MCF 10A (cell line): ENCODE measurements around the gene HADHB. TPM values are rescaled to one million over a fixed set of nuclear protein-coding genes. Genes with fewer than 3 reads are reported as not detected.

ENCODE experiments used
- BruUV-seq: library from RNA; stranded (reverse); fragments of 400-500 nt; replicated peaks from 2 replicates; lab custom pipeline; 2021; lab: Mats Ljungman, UMichigan
- CTCF ChIA-PET: fragments of 300-600 bp; sonication (Branson Sonifier 250); formaldehyde crosslinking; extraction: SDS; loops from one replicate; lab custom pipeline; 2021; ENCODE audit warnings: antibody characterized with exemption, inconsistent platforms; lab: Yijun Ruan, JAX
- POLR2A ChIA-PET: fragments of 300-600, 350-650 bp; sonication (Branson Sonifier 250); formaldehyde crosslinking; extraction: SDS; loops from one replicate; lab custom pipeline; 2020; ENCODE audit warnings: antibody characterized with exemption, inconsistent platforms; lab: Yijun Ruan, JAX
- DNase-seq: peaks from one replicate; pipeline ENCODE4 v3.0.0-alpha.2; 2018; ENCODE audit not compliant: unreplicated experiment
- H3K27ac Mint-ChIP-seq: one replicate; pipeline ENCODE4 v1.8.0; 2022; ENCODE audit warnings: mild to moderate bottlenecking, low read depth, mixed read lengths; ENCODE audit not compliant: unreplicated experiment
- H3K27me3 Mint-ChIP-seq: one replicate; pipeline ENCODE4 v1.8.0; 2022; ENCODE audit warnings: mixed read lengths; ENCODE audit not compliant: insufficient read depth, unreplicated experiment
- H3K36me3 Mint-ChIP-seq: one replicate; pipeline ENCODE4 v1.8.0; 2022; ENCODE audit warnings: mild to moderate bottlenecking, moderate library complexity, mixed read lengths; ENCODE audit not compliant: insufficient read depth, unreplicated experiment
- H3K4me1 Mint-ChIP-seq: one replicate; pipeline ENCODE4 v1.8.0; 2022; ENCODE audit warnings: mixed read lengths; ENCODE audit not compliant: insufficient read depth, unreplicated experiment
- H3K4me3 Mint-ChIP-seq: one replicate; pipeline ENCODE4 v1.8.0; 2022; ENCODE audit warnings: mild to moderate bottlenecking, moderate library complexity, mixed read lengths; ENCODE audit not compliant: unreplicated experiment
- H3K9me3 Mint-ChIP-seq: one replicate; pipeline ENCODE4 v1.8.0; 2022; ENCODE audit warnings: mixed read lengths; ENCODE audit not compliant: unreplicated experiment
- CTCF ChIP-seq: fragments of 200-600 bp; IDR thresholded peaks from one replicate; pipeline ENCODE4 v1.8.0; 2022; ENCODE audit warnings: antibody characterized with exemption, mild to moderate bottlenecking; ENCODE audit not compliant: unreplicated experiment
- intact Hi-C: fragments of 100-400 bp; cut with micrococcal nuclease; formaldehyde crosslinking; loops from 2 replicates; pipeline ENCODE4 v1.14.1; 2022
- total RNA-seq: library from RNA; stranded (reverse); gene quantifications from 2 replicates; pipeline ENCODE4 v1.2.3, GENCODE V29; 2022

Gene HADHB
- total RNA-seq, 1 experiment from 2014 or later, result 143 TPM

GRCh38 chr2:26223018-26223417, 21.7 kb upstream of the HADHB start:
- no peak for TF ChIP-seq CTCF

GRCh38 chr2:26224095-26224494, 20.6 kb upstream of the HADHB start:
- CTCF ChIA-PET, result no interaction called here
- BruUV-seq, result no TSS peak

More at GRCh38 chr2:26223018-26223417, 21.7 kb upstream of the HADHB start:
- intact Hi-C loops, result no loop called here
- no peak overlapping the region for H3K4me3 Mint-ChIP-seq
- BruUV-seq, result no TSS peak
- no peak overlapping the region for H3K27ac Mint-ChIP-seq
- no peaks in the 10 kb centered on the region for H3K9me3 Mint-ChIP-seq
- H3K27me3 Mint-ChIP-seq, result no peaks in the 10 kb centered on the region
- ChIA-PET CTCF (no interaction called here), POLR2A (interaction anchor here (0.6 to 0.8 kb wide), 2 partner anchors 21 to 165 kb away, joined by 3 to 6 read pairs; no protein-coding TSS in a partner anchor)
- H3K4me1 Mint-ChIP-seq, result no peaks in the 10 kb centered on the region
- no peak for DNase-seq
- H3K36me3 Mint-ChIP-seq, result peaks cover 63% of the 10 kb centered on the region

GRCh38 chr2:26229595-26229994, 15.1 kb upstream of the HADHB start:
- no peak for DNase-seq
- no TSS peak for BruUV-seq
- Mint-ChIP-seq H3K36me3 (peaks cover 85% of the 10 kb centered on the region), H3K27me3 (no peaks in the 10 kb centered on the region), H3K4me1 (no peaks in the 10 kb centered on the region), H3K4me3 (no peak overlapping the region), H3K27ac (no peak overlapping the region), H3K9me3 (no peaks in the 10 kb centered on the region)
- TF ChIP-seq CTCF, result no peak
- POLR2A ChIA-PET, result interaction anchor here (1.8 kb wide), 1 partner anchor 13 kb away, joined by 5 read pairs; no protein-coding TSS in a partner anchor
- intact Hi-C loops, result no loop called here
- CTCF ChIA-PET, result interaction anchor here (0.9 to 1.6 kb wide), 2 partner anchors 14 to 101 kb away, joined by 3 to 7 read pairs; no protein-coding TSS in a partner anchor

More at GRCh38 chr2:26224095-26224494, 20.6 kb upstream of the HADHB start:
- no peak for TF ChIP-seq CTCF
- POLR2A ChIA-PET, result no interaction called here
- Mint-ChIP-seq H3K36me3 (peaks cover 66% of the 10 kb centered on the region), H3K4me1 (no peaks in the 10 kb centered on the region), H3K9me3 (no peaks in the 10 kb centered on the region), H3K4me3 (no peak overlapping the region), H3K27ac (no peak overlapping the region), H3K27me3 (no peaks in the 10 kb centered on the region)
- intact Hi-C loops, result no loop called here
- no peak for DNase-seq

GRCh38 chr2:26230806-26231205, 13.9 kb upstream of the HADHB start:
- no peak for TF ChIP-seq CTCF
- intact Hi-C loops, result no loop called here
- Mint-ChIP-seq H3K27me3 (no peaks in the 10 kb centered on the region), H3K4me1 (no peaks in the 10 kb centered on the region), H3K9me3 (no peaks in the 10 kb centered on the region), H3K36me3 (peaks cover 91% of the 10 kb centered on the region), H3K4me3 (no peak overlapping the region), H3K27ac (no peak overlapping the region)
- no peak for DNase-seq
- CTCF ChIA-PET, result interaction anchor here (0.5 to 1.1 kb wide), 5 partner anchors 13 to 347 kb away, joined by 3 to 5 read pairs (median 3); no protein-coding TSS in a partner anchor
- POLR2A ChIA-PET, result interaction anchor here (1.0 to 1.3 kb wide), 3 partner anchors 14 to 115 kb away, joined by 4 read pairs; partner anchors contain the start of genes HADHA and HADHB
- no TSS peak for BruUV-seq
